Testis (tissue), 2 donors: Measurements from ENCODE around the gene RSBN1L.

Experiments
- CTCF ChIP-seq, 3 experiments: fragments of 450-650 bp in 2 of 3; fragments of 200-600 bp in 1 of 3; sonication (generic) in 1 of 3; IDR thresholded peaks; one replicate each; pipeline ENCODE4 v1.5.1; 2016 to 2019; ENCODE audit warnings: antibody characterized with exemption in 3 of 3, mild to moderate bottlenecking in 2 of 3, moderate library complexity in 1 of 3
- POLR2A ChIP-seq: fragments of 450-650 bp; IDR thresholded peaks from one replicate; pipeline ENCODE4 v1.6.1; 2017; ENCODE audit warnings: antibody characterized with exemption, mild to moderate bottlenecking, moderate library complexity

- TF ChIP-seq CTCF (IDR thresholded peaks at IDR 0.05): no peak
- no peak for TF ChIP-seq POLR2A
These were observed 100.7 kb downstream of the RSBN1L start for GRCh38 chr7:77796960-77797359.
